HG03108 (cell line): Measurements from ENCODE around the gene GRB2.
"Not testable (repeated sequence)": the region's sequence is repeated elsewhere in the genome, so short reads cannot be mapped to it uniquely, and the experiment has no call there.

ENCODE experiments used
- ATAC-seq: cut with Tn5 transposase; IDR thresholded peaks from one replicate; pipeline ENCODE4 v1.9.1; 2021; ENCODE audit warnings: moderate library complexity; ENCODE audit not compliant: unreplicated experiment

Gene GRB2

DNA sequence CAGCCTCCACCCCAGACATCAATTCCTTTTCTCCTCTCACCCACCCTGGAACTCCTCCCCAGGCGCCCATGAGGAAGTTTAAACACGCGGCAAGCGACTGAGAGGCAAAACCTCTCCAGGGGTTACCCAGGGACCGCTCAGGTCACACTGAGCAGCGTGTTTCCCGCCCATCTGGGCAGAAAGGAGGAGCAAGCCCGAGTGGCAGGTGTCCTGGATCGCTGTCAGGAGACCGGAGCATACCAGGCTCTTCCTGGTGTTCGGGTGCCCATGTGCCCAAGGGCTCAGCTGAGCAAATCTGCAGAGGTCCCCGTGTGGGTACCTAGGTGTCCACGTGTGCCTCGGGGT is 116.7 kb downstream of the GRB2 start:
- ATAC-seq: peak; percentile 1

DNA sequence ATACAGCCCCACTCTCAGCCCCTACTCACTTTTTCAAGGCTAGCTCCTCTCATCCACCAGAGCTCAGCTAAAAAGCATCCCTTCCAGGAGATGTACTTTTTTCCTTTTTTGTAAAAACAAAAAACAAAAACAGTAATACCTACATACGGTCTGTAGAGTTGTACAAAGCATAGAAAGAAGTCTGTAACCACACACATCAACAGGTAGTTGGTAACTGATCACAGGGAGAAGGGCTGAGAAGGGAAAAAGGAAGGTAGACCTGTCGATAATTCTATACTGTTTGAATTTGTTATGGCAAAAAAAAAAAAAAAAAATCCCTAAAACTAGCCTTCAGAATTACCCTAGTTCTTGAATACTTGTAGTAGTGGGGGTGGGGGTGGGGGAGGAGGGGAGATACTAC is 117.1 kb downstream of the GRB2 start:
- no peak for ATAC-seq

DNA sequence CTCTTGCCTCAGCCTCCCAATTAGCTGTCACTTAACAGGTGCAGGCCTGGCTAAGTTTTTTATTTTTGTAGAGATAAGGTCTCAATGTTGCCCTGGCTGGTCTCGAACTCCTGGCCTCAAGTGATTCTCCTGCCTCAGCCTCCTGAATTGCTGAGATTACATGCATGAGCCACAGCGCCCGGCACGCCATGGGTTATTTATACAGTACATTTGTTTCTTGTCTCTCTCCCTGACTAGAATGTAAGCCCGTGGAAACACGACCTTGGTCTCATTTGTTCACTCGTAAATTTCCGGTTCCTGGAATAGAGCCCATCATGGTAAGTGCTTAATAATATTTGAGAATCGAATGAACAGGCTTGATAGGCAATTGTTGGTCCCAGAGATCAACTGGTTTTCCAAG is 118.3 kb downstream of the GRB2 start:
- no peak for ATAC-seq

DNA sequence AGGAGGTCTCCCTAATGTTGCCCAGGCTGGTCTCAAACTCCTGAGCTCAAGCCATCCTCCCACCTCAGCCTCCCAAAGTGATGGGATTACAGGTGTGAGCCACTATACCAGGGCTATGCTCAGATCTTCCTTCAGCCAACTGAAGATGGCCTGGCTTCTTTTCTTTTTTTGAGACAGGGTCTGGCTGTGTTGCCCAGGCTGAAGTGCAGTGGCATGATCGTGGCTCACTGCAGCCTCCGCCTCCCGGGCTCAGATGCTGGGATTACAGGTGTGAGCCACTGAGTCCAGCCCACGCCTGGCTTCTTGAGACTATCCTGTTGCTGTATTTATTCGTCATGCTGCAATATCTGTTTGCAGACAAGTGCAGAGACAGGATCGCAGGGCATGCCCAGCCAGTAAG is 120.4 kb downstream of the GRB2 start:
- no peak for ATAC-seq

DNA sequence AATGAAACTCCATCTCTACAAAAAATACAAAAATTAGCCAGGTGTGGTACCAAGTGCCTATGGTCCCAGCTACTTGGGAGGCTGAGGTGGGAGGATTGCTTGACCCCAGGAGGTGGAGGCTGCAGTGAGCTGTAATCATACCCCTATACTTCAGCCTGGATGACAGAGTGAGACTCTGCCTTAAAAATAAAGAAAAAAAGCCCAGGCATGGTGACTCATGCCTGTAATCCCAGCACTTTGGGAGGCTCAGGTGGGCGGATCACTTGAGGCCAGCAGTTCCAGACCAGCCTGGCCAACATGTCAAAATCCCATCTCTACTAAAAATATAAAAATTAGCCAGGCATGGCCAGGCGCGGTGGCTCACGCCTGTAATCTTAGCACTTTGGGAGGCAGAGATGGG is 125.3 kb downstream of the GRB2 start:
- not testable (repeated sequence) for ATAC-seq

DNA sequence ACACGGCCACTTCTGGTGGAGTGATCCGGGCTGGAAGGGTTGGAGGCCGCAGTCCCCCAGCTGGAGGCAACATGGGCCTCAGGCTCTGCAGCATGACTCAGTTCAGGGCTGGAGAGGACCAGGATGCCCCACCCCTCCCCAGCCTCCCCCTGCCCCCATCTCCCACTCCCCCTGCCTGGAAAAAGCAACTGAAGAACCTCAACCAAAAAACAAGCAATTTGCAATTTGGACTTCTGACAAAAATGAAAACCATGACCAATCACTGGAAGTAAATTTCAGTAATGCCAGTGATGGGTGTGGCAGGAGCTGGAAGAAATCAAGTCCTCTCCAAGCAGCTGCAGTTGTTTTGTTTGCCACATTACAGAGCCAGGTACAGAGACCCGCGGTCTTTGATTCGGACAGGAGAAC is 127.8 kb downstream of the GRB2 start:
- ATAC-seq: no peak

DNA sequence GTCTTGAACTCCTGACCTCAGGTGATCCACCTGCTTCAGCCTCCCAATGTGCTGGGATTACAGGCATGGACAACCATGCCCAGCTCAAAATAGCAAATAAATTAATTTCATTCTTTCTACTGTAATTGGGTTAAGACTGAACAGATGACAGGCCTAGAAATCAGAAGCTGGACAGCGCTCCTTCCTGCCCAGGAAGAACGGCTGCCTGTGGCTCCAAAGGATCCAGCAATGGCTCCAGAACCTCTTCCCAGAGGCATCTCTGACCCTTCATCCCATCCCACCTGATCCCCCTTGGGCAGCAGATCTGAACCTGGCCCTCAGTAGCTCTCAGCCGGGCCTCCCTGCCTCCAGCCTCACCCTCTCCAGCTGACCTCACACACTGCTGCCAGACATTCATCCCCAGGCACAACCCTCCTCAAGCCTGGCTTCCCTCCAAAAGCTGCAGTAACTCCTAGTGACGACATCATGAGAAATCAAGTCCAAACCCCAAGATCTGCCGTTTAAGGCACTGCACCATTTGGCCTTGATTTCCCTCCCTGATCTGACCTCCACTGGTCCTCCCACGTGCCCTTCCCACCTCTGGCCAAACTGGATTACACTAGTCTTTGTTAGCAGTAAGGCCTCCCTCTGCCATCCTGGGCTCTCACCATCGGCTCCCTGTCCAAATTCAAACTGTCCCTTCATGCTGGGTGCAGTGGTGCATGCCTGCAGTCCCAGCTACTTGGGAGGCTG is 131.3 kb downstream of the GRB2 start:
- ATAC-seq: no peak

DNA sequence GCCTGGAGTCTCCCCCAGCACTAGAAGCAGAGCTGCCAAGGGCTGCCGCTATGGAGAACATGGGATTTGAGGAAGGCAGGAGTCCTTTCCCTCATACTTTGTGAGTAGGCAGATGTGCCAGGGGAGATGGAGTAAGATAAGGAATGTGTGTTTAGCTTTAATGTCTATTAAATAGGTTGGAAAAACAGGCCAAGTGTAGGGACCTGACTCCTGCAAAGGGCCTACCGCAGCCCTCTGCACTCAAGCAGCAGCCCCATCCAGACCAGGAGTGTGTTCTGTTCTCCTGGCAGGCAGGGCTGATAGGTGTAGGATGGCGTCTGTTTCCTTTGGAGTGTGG is 132.7 kb downstream of the GRB2 start:
- ATAC-seq: no peak

DNA sequence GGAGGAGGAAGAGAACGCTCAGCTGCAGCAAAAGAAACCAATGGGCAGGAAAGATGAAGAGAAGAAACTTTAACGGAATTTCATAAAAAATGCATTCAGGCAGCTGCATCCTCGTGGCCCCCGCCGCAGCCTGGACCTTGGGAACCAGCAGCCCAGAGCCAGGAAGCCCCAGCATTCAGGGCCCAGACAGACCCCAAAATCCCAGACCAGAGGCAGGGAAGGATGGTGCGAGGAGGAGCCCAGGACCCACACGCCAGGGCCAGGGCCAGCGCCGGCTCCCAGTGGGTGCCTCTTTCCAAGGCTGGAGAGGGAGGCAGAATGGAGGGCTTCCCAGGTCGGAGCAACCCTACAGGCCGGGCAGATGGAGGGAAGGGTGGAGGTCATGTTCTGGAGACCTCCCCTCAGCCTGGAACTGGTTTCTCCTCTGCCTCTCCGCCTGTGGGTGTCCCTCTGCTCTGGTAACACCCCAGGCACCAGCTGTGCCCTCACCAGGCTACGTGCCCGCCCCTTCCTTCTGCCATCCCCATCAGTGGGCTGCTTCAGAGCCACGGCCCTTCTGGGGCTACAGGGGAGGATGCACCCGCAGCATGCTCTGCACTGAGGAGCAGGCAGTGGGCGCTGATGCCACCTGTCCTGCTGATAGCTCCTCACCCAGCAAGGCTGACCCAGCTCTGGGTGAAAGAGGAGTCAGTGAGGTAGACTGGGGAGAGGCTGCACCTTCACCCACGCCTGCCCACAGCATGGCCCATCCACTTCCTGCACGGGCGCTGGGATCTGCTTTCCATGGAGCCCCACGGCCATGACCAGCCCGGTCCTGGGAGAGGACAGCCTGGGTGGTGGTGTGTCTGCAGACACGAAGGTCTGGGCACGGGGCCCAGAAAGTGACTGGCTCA is 133.3 kb downstream of the GRB2 start:
- no peak for ATAC-seq

DNA sequence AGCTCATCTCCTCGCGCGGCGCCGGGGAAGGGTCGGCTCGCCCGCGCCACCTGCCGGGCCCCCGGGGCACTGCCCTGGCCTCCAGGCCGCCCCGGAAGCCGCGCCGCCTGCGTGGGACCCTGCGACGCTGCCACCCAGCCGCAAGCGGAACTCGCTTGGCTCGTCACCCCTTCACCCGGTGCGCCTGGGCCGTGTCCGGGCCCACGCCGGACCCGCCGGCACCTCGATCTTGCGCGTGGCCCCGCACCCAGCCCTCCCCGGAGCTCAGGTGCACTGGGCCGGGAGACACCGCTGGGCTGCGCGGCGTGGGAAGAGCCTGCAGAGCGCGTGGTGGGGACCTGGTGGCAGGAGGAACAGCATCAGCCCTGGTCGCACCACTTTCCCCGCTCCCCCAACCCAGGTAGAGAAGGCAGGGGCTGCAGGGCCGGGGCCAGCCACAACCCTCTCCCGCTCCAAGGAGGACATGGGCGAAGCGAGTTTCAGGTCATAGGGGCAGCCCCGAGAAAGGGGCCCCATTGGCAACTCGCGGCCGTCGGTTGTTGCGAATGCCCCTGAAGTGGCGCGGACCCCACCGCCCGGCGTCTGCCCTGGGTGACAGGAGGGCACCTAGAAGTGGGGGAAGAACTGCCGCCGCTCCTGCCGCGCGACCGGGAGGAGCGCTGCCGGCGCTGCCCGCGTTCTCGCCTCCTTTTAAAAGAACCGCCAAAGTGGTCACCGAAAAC is 134.1 kb downstream of the GRB2 start:
- ATAC-seq: peak; percentile 66

DNA sequence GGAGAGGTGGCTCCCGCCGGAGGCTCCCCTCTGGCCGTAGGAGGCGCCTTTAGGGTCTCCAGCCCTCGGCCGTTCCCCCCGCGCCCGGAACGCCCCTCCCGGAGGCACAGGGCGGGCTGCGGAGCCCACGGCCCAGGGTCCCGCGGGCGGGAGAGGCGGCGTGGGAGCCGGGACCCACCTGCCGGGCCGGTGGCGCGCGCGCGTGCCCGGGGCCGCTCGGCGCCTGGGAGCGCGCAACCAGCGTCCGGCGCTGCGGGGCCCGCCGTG is 134.6 kb downstream of the GRB2 start, which contains the start of gene MIF4GD:
Gene MIF4GD (minus strand): TSS at position 266 of the 267 bp plus-strand sequence. CDS start 1,036 bp downstream, outside the sequence.
- ATAC-seq: no peak

DNA sequence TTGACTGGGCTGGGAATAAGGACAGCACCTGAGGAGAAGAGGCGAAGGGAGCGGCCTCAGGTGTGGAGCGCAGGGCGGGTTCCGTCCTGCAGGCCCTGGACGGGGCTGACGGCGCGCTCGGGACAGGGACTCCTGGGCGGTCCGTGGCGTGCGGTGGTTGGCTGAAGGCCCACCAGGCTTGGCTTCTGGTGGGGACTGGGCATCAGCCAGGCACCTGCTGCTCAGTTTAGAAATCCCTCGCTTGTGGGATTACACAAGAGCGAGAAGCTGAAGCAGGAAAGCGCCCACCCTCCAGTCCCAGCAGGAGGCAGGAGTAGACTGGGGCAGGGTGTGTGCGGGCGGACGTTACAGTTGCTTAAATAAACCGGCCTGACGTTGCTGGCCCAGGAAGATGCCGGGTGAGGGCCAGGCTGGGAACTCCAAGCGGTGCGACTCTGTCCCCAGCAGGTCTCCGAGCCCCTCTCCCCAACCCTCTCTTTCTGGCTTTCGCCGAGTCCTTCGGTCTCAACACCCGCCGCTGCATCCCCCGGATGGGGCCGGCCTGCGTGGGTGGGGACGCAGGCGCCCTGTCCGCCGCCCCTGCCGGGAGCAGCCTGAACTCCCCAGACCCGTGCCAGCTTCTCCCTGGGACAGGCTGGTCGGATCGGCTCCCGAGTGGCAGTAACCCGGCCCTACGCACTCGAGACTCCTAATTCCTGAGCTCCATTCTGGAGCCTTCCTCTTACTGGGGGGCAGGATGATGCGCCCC is 135.1 kb downstream of the GRB2 start:
- ATAC-seq: peak; percentile 28

DNA sequence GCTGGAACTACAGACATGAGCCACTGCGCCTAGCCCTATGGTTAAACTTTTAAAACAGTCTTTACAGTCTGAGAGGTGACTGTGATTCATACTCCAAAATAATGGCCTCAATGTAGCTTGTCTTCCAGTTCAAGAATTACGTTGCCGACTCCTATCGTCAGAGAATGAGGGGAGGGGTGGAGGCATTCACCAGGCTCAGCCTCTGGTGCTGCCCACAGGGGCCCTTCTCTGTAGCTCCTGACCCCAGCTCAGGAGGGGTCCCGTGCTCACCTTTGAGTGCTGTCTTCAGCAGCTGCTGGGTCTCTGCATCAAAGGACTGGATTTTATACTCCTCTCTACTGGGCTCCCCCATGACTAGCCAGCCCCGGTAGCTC is 135.6 kb downstream of the GRB2 start:
- ATAC-seq: no peak
